ENCODE results near the gene ERC2. TPM values are rescaled to one million over a fixed set of nuclear protein-coding genes. Genes with fewer than 3 reads are reported as not detected.

Gene ERC2
- total RNA-seq, 4 donors from 2014 or later: 0.81 to 2.9 (median 1.6) TPM

DNA sequence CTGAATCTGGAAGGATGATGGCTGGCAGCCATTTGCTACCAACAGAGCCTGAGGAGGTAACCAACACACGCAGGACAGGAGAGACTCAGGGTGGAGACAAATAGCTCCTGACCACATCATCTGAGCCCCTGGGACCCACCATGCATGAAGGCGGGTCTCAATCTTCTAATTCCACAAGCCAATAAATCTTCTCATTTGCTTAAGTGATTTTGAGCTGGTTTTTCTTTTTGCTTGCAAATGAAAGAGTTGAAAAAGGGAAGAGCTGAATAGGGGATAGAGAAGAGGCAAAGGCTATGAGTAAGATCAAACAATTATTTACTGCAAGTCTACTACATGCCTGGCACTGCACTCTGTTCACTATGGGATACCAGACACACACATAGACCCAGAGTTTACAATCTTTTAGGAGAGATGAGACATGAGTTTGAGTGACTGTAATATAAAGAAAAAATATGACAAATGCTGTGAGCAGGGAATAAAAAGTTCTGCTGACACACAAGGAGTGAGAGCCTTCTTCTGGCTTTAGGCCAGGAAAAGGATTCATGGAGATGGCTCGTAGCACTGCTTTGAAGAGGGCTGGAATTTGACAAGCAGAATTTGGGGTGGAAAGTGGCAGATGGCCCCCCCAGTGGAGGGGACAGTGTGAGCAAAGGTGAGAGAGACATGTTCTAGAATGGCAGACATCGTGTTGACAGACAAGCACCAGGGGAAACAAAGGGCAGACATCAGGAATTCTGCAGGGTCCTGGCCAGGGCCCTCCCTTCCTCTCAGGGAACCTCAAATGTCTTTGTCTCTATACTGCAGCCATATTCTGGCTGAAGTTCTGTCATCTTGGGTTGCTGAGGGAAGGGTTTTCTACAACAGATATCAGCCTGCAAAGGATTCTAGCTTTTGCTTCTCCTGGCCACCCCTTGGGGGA, 911.4 kb downstream of the ERC2 start:
- WGBS, 2 donors (ENCODE audit: low coverage in 1 of 2): 17 to 57% methylated on average over 2 to 4 of the region's 4 CpGs

DNA sequence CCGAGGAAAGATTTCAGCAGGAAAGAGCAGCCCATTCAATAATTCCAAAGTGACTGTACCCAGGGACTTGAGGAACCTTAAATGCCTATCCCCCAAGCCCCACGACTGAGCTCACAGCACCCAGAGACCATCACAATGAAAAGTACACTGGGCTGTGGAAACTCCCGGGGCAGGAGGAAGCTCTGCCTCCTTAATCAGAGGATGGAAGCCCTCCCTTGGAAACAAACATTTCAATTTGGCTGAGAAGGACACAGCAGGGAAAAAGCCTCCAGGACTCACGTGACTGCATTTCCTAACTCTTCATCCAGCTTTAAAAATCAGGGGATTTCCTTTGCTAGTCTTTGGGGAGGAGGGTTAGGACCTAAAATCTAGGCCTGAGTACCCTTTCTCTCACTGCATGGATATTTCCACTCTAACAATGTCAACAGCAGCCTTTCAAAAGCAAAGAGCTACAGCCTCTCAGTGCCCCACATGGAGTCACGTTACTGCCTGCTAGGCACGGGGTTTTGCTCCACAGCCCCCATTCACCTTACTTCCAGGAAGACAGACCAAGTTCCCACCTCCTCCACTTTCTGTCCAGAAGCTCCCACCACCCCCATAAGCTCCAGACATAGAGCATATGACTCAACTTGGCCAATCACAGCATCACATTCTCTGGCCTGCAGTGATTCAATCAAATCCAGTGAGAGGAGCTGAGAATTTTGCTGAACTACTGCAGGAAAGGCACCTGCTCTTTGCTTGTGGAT, 912.2 kb downstream of the ERC2 start:
- TF ChIP-seq EP300 (IDR thresholded peaks at IDR 0.05) (no peak), POLR2A (IDR thresholded peaks at IDR 0.05) (no peak), POLR2AphosphoS5 (IDR thresholded peaks at IDR 0.05) (no peak)
- TF ChIP-seq, protein P1, sequence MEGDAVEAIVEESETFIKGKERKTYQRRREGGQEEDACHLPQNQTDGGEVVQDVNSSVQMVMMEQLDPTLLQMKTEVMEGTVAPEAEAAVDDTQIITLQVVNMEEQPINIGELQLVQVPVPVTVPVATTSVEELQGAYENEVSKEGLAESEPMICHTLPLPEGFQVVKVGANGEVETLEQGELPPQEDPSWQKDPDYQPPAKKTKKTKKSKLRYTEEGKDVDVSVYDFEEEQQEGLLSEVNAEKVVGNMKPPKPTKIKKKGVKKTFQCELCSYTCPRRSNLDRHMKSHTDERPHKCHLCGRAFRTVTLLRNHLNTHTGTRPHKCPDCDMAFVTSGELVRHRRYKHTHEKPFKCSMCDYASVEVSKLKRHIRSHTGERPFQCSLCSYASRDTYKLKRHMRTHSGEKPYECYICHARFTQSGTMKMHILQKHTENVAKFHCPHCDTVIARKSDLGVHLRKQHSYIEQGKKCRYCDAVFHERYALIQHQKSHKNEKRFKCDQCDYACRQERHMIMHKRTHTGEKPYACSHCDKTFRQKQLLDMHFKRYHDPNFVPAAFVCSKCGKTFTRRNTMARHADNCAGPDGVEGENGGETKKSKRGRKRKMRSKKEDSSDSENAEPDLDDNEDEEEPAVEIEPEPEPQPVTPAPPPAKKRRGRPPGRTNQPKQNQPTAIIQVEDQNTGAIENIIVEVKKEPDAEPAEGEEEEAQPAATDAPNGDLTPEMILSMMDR (IDR thresholded peaks at IDR 0.05): no peak
- ATAC-seq: no peak
- H3K27ac ChIP-seq: no peak overlapping the region
- no peaks in the 10 kb centered on the region for H3K9me3 ChIP-seq
- H3K4me1 ChIP-seq: peaks cover 2 to 17% (median 3%) of the 10 kb centered on the region in 3 donors
- no peaks in the 10 kb centered on the region for H3K36me3 ChIP-seq
- WGBS, 2 donors (ENCODE audit: low coverage in 1 of 2): 17 to 28% methylated on average over 2 to 3 of the region's 6 CpGs
- no peaks in the 10 kb centered on the region for H3K27me3 ChIP-seq
- no peak overlapping the region for H3K4me3 ChIP-seq

More for the DNA sequence above, 911.4 kb downstream of the ERC2 start:
- no peak overlapping the region for H3K4me3 ChIP-seq
- TF ChIP-seq, protein P1 (IDR thresholded peaks at IDR 0.05): no peak
- no peak for TF ChIP-seq POLR2AphosphoS5 (IDR thresholded peaks at IDR 0.05)
- no peak for TF ChIP-seq EP300 (IDR thresholded peaks at IDR 0.05)
- TF ChIP-seq POLR2A (IDR thresholded peaks at IDR 0.05): no peak
- H3K36me3 ChIP-seq: no peaks in the 10 kb centered on the region
- peaks cover 2 to 17% (median 3%) of the 10 kb centered on the region in 3 donors for H3K4me1 ChIP-seq
- H3K27me3 ChIP-seq: no peaks in the 10 kb centered on the region
- no peaks in the 10 kb centered on the region for H3K9me3 ChIP-seq
- ATAC-seq: no peak
- H3K27ac ChIP-seq: no peak overlapping the region

DNA sequence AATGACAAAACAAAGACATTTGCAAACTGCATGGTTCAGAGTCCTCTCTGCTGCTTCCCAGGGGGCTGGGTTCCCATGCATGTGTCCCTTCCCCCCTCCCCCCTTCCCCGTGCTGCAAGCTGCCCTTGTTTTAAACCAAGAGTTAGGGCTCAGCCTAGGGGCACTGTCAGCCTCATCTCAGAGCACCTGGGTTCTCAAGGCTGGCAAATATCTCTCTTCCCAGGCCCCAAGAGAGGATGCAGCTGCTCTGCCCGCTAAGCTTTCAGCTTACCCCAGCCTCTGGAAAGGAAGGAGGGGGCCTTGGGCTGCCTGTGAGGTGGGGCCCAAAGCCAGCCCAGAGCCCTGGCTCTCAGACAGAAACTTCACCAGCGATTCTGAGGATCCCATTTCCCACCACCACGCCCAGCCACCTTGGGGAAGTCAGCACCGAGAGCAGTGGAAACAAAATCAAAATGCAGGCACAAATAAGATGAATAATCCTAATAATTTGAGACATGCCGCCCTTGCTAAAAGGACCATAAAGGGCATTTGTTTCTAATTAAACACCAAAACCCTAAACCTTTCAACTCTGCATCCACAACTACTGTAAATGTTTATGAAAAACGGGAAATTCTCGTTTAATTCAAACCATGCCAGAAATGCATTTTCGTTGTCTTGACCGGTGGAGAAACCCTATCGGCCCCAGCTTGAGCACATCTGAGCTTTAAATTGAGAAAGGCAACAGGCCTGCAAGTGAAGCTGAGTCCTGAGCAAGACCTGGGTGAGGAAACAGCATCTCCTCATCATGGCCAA, 913.4 kb downstream of the ERC2 start:
- no peak overlapping the region for H3K27ac ChIP-seq
- peaks cover 2 to 17% (median 3%) of the 10 kb centered on the region in 3 donors for H3K4me1 ChIP-seq
- TF ChIP-seq POLR2A (IDR thresholded peaks at IDR 0.05) (no peak), POLR2AphosphoS5 (IDR thresholded peaks at IDR 0.05) (no peak), EP300 (IDR thresholded peaks at IDR 0.05) (no peak)
- TF ChIP-seq, protein P1 (IDR thresholded peaks at IDR 0.05): no peak
- H3K9me3 ChIP-seq: no peaks in the 10 kb centered on the region
- H3K4me3 ChIP-seq: no peak overlapping the region
- H3K36me3 ChIP-seq: no peaks in the 10 kb centered on the region
- ATAC-seq: no peak
- H3K27me3 ChIP-seq: no peaks in the 10 kb centered on the region
- WGBS, 2 donors (ENCODE audit: low coverage in 1 of 2): 86 to 88% methylated on average over 6 to 8 of the region's 11 CpGs

DNA sequence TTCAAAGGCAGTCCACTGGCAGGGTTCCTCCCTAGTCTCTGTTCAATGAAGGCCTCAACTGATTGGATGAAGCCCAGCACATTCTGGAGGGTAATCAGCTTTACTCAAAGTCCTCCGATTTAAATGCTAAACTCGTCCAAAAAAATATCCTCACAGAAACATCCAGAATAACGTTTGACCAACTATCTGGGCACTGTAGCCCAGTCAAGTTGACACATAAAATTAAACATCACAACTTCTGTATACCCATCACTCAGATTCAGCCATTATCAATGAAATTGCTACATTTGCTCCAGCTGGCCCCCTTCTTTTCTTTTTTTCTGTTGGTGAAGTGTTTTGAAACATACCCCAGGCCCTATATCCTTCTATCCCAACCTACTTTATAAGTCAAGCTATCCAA, 916.6 kb downstream of the ERC2 start:
- no peaks in the 10 kb centered on the region for H3K9me3 ChIP-seq

More for the DNA sequence above, 916.6 kb downstream of the ERC2 start:
- Histone ChIP-seq H3K4me3 (no peak overlapping the region), H3K27ac (no peak overlapping the region), H3K36me3 (no peaks in the 10 kb centered on the region), H3K27me3 (no peaks in the 10 kb centered on the region), H3K4me1 (peaks cover 0 to 10% (median 2%) of the 10 kb centered on the region in 3 donors)
- no peak for ATAC-seq
- no peak for TF ChIP-seq POLR2A (IDR thresholded peaks at IDR 0.05)
- TF ChIP-seq EP300 (IDR thresholded peaks at IDR 0.05): no peak
- no peak for TF ChIP-seq POLR2AphosphoS5 (IDR thresholded peaks at IDR 0.05)
- TF ChIP-seq, protein P1 (IDR thresholded peaks at IDR 0.05): no peak
- WGBS, 2 donors (ENCODE audit: low coverage in 1 of 2): 91 to 96% methylated on average over 3 of the region's 3 CpGs
